GM19238 (cell line): ENCODE measurements around the gene H1-8.
A peak's percentile ranks its signal among the peaks of the same experiment; 100 is the strongest.
"Not testable (repeated sequence)": the region's sequence is repeated elsewhere in the genome, so short reads cannot be mapped to it uniquely, and the experiment has no call there.

Source experiments
- DNase-seq: peaks from one replicate; pipeline ENCODE4 v3.0.0; 2011; ENCODE audit warnings: low spot score; ENCODE audit not compliant: insufficient read length

Gene H1-8

DNA sequence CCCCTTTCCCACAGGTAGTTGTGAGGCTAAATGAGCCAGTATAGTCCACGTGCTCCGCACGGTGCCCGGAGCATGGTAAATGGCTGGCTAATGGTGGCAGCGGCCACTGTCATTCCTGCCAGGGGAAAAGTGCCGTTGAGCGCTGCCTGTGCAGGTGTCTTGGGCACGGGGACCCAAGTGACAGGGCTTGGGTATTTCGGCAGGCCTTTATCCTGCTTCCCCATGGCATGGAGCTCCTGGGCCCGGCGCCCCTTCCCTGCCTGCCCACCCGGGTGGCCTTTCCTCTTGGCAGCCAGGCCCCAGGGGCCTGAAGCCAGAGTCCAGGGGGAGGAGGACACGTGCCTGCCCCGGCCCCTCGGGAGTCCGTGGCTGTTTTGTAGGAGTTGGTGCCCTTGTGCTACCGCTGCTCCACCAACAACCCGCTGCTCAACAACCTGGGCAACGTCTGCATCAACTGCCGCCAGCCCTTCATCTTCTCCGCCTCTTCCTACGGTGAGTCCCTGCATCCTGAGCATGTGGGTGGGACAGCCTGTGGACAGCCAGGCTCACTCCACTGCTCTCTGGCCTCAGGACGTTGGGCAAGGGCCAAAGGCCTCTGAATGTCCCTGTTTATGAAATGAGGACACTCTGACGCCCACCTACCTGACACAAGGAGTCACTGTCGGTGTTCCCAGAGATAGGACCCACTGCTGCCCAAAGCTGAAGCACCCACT is 27.7 kb upstream of the H1-8 start:
- not testable (repeated sequence) for DNase-seq

DNA sequence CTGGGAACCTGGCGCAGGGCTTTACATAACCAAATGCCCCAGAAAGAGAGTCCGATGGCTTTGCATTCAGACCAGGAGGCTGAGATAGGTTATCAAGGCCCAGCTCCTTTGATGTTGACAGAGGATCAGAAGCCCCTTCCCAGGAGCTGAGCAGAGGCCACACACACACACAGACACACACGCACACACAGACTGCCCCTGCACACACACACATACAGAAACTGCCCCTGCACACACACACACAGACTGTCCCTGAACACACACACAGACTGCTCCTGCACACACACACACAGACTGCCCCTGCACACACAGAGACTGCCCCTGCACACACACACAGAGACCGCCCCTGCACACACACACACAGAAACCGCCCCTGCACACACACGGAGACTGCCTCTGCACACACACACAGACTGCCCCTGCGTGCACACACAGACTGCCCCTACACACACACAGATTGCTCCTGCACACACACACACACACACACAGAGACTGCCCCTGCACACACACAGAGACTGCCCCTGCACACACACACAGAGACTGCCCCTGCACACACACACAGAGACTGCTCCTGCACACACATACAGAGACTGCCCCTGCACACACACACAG is 27.0 kb upstream of the H1-8 start:
- DNase-seq = not testable (repeated sequence)

DNA sequence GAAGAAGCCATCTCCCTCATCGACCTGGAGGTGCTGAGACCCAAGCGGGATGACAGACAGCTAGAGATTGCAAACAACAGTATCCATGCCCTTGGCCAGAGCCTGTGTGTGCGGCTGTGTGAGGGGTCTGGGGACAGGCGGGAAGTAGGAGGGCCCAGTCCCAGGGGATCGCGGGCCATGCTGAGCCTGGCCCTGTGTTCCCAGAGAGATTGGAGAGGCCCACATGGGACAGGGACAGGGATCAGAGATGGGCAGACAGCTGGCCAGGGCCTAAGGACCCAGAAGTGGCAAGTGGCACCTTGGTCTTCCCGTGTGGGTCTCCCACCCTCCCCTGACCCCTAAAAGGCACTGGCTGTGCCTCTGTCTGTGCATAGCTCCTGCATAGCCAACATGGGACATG is 25.5 kb upstream of the H1-8 start:
- DNase-seq = no peak

DNA sequence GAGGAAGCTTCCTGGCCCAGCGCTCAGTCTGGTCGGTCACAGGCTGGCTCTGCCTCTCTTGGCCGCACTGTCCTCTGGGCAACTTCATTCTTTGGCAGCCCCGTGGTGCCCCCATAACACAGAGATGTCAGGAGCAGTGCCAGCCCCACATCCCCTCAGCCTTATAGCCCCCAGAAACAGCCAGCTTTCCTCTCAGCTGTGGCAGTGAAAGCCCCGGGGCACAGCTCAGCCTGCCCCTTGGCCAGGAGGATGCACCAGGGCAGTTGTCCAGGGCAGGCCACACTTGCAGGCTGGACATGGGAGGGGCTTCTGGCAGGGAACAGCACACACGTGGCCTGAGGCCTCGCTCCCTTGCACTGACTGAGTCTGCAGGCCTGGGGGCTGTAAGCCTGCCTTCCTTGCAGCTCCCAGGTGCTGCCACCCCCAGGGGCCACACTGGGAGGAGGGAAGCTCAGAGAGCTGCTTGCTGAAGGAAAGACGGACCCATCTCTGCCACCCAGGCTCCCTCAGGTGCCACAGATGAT is 24.9 kb upstream of the H1-8 start:
- no peak for DNase-seq

DNA sequence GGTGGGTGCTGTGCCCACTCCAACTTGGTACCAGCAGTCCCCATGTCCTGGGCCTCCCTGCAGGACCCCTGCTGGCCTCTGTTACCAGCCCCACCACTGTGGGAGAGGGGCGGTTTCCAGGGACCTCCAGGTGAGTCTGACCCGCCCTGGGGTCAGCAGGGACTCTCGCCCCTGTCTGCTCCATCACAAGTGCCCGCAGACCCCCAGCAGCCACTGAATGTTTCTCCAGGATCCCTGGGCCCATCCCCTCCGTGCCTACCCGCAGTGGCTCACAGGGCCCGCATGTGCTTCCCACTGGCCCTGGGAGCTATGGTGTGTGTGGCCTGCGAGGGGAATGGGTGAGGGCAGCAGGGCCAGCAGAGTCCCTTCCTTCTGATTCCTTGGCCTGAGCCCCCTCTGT is 24.4 kb upstream of the H1-8 start:
- no peak for DNase-seq

DNA sequence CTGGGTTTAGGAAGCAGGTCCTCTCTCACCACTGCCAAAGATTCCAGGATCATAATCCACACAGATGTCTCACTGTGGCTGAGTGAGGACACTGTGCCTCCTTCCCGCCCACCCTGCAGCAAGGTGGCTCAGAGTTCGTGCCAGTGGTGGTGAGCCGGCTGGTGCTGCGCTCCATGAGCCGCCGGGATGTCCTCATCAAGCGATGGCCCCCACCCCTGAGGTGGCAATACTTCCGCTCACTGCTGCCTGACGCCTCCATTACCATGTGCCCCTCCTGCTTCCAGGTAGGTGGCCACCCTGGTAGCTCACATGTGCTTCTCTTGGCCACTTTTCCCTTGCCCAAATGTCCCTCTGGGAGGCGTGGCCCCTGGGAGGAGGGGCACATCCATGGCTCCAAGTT is 23.5 kb upstream of the H1-8 start:
- DNase-seq = no peak

DNA sequence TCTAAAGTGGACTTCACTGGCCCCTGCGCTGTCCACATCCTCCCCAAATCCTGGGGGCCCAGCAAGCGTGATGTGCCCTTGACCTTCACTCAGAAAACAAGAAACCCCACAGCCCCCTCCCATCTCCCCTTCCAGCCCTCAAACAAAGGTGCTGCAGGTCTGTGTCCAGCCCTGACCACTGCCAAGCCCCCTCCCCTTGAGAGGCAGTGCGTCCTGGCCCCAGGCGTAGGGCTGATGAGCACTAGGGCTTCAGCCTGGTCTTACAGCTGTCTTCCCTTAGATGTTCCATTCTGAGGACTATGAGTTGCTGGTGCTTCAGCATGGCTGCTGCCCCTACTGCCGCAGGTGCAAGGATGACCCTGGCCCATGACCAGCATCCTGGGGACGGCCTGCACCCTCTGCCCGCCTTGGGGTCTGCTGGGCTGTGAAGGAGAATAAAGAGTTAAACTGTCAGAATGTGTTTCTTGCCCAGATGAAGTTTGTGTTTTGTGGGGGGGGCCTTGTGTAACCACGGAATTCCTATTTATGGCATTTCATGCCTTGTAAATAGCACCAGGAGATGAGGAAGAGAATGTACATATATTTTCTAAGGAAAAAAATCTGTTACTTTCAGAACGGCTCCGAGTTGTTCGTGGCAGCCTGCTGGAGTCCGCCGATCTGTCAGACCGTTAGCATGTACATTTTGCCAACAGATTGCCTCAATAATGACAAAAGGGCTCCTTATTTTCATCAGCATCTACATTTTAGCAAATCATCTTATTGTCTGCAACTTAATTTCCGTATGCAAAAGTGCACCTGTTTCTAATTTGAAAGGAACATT is 22.9 kb upstream of the H1-8 start:
- no peak for DNase-seq

DNA sequence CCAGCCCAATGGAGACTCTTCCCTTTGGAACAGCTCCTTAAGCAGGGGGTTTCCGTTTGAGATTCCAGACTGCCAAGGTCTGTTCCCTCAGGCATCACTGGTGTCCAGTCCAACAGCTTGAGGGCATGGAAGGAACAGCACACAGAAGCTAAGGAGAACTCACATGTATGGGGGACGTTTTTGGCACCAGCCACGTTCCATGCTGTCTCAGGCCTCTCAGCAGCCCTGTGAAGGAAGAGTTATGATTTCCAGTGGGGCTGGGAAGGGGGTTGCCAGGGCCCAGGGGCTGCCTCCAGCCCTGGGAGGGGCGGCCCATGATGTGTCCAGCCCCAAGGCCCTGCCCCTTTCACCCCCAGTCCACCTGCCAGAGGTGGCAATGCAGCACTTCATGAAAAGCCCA is 22.0 kb upstream of the H1-8 start:
- DNase-seq = no peak

DNA sequence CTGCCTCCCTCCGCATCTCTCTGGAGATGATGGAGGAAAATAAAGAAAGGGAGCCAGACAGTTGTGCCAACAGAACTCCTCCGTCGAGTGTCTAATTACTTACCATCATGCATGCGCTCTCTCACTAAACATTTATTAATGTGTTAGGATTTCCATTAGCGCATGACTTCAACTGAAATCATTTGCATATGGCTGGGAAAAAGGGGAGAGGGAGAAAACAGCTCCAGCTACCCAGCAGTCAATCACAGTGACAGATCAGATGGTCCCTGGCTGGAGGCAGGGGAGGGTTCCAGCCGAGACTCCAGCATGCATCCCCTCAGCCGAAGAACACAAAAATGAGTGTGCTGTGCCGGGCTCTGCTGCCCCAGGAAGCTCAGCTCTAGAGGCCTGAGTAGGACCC is 21.4 kb upstream of the H1-8 start:
- DNase-seq = no peak

DNA sequence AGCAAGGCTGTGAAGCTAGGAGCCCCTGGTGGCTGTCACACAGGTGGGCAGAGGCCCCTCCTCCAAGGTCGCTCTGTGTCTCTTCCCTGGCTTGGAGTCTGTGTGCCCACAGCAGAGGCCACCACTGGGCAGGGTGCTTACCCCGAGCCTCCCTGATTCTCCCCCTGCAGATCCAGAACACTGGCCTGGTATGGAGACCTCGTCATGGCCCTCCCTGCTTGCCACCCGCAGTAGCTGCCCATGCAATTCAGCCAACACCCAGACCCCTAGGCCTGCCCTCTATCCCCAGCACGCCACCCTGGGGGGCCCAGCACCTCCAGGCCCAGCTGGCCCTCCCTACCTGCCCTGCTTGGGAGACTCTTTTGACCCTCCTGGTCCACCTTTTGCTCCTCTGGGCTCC is 20.0 kb upstream of the H1-8 start:
- no peak for DNase-seq

DNA sequence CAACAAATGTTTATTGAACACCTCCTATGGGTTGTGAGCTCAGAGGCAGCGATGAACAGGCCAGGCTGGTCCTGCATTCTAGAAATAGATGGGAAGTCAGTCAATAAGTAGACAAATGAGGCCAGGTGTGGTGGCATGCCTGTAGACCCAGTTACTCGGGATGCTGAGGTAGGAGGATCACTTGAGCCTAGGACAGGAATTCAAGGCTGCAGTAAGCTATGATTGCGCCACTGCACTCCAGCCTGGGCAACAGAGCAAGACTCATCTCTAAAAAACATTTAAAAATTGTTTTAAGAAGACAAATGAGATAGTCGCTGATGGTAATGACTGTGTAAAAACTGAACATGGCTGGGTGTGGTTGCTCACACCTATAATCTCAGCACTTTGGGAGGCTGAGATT is 18.9 kb upstream of the H1-8 start:
- no peak for DNase-seq

DNA sequence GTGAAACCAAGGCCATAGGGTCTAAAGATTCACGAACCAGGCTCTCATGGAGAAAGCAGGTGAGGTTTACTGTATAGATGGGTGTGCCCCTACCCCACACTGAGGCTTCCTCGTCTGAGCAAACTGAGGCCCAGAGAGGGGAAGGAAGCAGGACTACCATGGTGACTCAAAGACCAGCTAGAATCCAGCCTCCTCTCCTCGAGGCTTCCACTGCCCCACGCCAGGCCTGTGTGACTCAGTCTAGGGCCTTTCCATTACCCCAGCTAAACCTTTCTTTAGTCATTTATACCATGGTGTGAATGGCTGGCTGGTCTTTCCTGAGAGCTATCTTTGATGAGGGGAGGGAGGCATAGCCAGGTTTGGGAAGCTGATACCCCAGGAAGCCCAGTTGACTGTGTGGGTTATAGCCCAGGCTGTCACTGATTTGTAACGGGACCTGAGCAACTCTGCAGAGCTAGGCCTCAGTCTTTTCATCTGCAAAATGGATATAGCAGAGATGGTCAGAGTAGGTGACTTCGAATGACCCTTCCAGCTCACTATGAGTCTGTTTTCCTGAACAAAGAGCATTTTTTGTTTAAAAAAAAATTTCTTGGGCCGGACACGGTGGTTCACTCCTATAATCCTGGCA is 17.5 kb upstream of the H1-8 start:
- no peak for DNase-seq

DNA sequence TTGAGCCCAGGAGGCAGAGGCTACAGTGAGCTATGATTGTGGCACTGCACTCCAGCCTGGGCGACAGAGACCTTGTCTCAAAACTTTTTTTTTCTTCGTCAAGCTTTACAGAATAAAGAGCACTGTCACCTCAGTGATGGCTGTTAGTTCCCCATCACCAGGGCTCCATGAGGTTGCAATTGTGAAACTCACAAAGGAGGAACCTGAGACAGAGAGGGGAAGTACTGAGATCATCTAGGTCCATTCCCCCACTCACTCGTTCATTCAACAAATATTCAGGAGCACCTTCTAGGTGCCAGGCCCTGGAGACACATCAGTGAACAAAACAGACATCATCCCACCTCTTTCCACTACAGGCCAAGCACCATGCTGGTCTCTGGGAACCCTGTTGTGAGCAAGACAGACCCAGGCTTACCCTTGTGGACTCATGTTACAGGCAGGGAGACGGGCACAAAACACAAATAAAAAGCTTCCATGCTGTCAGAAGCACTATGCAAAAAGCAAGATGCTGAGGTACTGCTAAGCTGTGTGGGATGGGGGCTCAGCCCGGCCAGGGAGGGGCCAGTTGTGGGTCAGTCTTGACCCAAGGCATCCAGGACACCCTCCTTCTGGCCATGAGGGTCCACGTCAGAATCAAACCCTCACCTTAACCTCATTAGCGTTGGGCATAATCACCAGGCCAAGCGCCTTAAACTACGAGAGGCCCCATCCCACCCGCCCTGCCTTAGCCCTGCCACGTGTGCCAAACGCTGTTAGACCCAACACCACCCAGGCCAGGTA is 16.7 kb upstream of the H1-8 start:
- DNase-seq = peak; percentile 70

DNA sequence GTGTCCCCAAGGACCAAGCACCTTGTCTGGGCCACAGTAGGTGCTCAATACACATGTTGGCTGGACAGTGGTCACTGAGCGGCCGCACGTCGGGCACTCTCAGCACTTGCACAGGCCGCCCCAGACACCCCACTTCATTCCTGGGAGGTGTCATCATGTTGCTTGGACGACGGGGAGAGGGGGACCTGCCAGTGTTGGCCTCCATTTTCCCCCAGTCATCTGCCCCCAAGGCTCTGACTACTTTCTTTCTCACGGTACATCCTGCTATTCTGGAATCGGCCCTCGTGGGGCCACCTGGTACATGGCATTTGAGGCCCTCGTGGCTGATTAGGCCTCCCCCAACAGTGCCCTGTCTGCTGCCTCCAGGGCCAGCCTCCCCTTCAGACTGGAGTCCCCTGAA is 15.7 kb upstream of the H1-8 start:
- no peak for DNase-seq

DNA sequence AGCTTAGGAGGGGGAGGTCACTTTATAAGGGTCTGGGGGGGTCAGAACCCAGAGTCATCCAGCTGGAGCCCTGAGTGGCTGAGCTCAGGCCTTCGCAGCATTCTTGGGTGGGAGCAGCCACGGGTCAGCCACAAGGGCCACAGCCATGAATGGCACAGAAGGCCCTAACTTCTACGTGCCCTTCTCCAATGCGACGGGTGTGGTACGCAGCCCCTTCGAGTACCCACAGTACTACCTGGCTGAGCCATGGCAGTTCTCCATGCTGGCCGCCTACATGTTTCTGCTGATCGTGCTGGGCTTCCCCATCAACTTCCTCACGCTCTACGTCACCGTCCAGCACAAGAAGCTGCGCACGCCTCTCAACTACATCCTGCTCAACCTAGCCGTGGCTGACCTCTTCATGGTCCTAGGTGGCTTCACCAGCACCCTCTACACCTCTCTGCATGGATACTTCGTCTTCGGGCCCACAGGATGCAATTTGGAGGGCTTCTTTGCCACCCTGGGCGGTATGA is 14.3 kb upstream of the H1-8 start, which contains the start of gene RHO:
Gene RHO, plus strand, starts transcription at position 51 of the 512 bp plus-strand sequence. Its CDS starts 95 bp downstream, at position 146.
- no peak for DNase-seq

DNA sequence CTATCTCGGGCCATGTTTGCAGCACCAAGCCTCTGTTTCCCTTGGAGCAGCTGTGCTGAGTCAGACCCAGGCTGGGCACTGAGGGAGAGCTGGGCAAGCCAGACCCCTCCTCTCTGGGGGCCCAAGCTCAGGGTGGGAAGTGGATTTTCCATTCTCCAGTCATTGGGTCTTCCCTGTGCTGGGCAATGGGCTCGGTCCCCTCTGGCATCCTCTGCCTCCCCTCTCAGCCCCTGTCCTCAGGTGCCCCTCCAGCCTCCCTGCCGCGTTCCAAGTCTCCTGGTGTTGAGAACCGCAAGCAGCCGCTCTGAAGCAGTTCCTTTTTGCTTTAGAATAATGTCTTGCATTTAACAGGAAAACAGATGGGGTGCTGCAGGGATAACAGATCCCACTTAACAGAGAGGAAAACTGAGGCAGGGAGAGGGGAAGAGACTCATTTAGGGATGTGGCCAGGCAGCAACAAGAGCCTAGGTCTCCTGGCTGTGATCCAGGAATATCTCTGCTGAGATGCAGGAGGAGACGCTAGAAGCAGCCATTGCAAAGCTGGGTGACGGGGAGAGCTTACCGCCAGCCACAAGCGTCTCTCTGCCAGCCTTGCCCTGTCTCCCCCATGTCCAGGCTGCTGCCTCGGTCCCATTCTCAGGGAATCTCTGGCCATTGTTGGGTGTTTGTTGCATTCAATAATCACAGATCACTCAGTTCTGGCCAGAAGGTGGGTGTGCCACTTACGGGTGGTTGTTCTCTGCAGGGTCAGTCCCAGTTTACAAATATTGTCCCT is 13.4 kb upstream of the H1-8 start:
- DNase-seq = no peak

DNA sequence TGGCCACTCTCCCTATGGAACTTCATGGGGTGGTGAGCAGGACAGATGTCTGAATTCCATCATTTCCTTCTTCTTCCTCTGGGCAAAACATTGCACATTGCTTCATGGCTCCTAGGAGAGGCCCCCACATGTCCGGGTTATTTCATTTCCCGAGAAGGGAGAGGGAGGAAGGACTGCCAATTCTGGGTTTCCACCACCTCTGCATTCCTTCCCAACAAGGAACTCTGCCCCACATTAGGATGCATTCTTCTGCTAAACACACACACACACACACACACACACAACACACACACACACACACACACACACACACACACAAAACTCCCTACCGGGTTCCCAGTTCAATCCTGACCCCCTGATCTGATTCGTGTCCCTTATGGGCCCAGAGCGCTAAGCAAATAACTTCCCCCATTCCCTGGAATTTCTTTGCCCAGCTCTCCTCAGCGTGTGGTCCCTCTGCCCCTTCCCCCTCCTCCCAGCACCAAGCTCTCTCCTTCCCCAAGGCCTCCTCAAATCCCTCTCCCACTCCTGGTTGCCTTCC is 12.7 kb upstream of the H1-8 start:
- no peak for DNase-seq

DNA sequence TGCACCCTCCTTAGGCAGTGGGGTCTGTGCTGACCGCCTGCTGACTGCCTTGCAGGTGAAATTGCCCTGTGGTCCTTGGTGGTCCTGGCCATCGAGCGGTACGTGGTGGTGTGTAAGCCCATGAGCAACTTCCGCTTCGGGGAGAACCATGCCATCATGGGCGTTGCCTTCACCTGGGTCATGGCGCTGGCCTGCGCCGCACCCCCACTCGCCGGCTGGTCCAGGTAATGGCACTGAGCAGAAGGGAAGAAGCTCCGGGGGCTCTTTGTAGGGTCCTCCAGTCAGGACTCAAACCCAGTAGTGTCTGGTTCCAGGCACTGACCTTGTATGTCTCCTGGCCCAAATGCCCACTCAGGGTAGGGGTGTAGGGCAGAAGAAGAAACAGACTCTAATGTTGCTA is 12.2 kb upstream of the H1-8 start:
- DNase-seq = no peak

DNA sequence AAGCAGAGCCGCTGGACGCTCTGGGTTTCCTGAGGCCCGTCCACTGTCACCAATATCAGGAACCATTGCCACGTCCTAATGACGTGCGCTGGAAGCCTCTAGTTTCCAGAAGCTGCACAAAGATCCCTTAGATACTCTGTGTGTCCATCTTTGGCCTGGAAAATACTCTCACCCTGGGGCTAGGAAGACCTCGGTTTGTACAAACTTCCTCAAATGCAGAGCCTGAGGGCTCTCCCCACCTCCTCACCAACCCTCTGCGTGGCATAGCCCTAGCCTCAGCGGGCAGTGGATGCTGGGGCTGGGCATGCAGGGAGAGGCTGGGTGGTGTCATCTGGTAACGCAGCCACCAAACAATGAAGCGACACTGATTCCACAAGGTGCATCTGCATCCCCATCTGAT is 11.3 kb upstream of the H1-8 start:
- no peak for DNase-seq

DNA sequence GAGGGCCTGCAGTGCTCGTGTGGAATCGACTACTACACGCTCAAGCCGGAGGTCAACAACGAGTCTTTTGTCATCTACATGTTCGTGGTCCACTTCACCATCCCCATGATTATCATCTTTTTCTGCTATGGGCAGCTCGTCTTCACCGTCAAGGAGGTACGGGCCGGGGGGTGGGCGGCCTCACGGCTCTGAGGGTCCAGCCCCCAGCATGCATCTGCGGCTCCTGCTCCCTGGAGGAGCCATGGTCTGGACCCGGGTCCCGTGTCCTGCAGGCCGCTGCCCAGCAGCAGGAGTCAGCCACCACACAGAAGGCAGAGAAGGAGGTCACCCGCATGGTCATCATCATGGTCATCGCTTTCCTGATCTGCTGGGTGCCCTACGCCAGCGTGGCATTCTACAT is 10.7 kb upstream of the H1-8 start:
- DNase-seq = no peak
